Measurements from ENCODE around the gene DNAH11.
"Not testable (repeated sequence)": the region's sequence is repeated elsewhere in the genome, so short reads cannot be mapped to it uniquely, and the experiment has no call there.

The DNAH11 gene

DNA sequence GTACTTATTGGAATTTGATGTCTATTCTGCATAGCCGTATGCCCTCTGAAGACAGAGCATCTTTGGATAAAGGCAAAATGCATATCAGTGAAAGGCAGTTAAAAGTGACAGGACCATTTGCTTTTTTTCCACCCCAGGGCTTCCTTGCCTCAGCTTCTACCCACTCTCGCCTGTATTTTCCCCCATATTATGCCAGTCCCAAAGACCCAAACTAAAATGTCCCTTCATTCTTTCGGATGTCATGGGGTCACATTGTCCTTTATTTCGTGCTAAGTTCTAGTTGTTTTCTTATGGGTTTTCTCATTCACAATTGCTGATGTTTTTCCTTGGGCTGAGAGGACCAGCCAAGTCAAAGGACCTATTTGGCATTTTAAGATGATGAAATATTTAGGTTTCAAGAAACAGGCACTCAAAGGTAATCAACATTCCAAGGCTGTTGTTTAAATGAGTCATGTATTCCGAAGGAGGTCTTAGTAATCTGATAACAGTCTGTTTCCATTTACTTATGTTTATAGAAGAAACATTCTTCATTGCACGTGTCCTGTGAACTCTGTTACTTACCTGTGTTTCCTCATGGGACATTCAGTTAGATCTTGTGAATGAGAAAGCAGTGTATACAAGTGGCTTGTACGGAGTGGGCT, 74.1 kb downstream of the DNAH11 start:
- no peak for DNase-seq

DNA sequence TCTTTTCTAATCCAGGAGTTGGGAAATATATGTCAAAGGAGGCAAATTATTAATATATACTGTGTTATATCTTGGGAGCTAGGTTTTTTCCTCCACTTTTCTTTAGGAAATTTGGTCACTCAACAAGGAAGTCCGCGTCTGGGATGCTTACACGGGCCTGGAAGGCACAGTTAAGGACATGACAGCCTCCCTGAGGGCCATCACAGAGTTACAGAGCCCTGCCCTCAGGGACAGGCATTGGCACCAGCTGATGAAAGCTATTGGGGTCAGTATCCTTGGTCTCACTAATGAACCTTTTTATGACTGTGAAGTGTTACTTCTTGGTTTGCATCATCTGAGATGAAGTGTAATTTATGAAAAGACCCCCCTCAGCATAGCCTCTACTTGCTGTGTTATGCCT, 74.7 kb downstream of the DNAH11 start:
- no peak for DNase-seq

DNA sequence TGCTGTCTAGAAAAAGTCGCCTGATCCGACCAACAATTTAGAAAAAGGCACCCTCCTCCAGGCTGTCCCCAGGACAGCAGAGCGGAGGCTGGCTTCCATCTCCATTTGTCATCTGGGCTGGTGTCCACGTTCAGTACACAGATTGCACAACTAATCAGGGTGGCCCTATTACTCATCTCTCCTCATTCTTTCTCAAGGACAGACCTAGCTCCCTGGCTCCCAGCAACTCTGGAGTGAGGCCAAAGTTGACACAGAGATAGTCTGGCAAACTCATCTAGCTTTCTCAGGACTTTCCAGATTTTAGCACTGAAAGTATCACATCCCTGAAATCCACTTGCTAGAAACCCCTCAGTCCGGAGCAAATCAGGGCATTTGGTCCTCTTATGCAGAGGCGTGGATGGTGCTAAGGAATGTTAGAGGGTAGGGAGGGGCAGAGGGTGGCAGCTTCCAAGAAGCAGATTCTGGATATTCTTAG, 75.1 kb downstream of the DNAH11 start:
- DNase-seq, result peak in 1 of 56 donors; percentile 2

DNA sequence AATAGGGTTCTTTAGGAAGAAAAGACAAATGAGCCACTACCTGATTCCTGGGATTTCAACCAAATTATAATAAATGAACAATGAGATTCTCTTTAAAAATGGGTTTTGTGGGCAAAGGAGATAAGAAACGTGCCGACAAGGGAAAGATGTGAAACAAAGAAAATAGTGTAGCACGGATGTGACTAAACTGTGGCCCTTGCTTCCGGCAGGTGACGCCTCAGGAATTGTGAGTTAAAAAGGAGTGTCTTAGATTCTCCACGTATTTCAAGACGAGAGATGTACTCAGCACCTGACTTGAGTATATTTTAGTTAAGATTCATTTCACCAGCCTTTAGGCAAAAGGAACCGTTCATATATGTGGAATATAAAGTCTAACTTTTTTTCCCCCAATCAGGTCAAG, 75.9 kb downstream of the DNAH11 start:
- no peak for DNase-seq

DNA sequence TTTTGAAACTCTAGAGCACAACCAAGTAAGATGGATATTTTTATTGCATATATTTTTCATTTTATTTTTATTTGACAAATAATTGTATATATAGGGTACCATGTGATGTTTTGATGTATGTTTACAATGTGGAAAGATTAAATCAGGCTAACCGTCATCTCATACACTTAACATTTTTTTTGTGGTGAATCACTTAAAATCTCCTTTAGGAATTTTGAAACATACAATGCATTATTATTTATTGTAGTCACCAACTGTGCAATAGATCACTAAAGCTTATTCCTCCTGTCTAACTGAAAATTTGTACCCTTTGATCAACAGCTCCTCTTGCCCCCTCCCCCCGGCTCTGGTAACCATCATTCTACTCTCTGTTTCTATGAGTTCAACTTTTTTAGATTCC, 77.2 kb downstream of the DNAH11 start:
- DNase-seq, result no peak

DNA sequence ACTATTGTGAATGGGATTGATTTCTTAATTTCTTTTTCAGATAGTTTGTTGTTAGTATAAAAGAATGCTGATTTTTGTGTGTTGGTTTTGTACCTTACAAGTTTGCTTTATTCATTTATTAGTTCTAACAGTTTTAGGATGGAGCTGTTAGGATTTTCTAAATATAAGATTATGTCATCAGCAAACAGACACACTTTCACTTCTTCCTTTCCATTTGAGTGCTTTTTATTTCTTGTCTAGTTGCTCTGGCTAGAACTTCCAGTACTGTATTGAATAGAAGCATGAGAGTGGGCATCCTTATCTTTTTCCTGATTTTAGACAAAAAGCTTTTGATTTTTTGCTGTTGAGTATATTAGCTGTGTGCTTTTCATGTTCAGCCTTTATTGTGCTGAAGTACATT, 81.5 kb downstream of the DNAH11 start:
- DNase-seq, result no peak

DNA sequence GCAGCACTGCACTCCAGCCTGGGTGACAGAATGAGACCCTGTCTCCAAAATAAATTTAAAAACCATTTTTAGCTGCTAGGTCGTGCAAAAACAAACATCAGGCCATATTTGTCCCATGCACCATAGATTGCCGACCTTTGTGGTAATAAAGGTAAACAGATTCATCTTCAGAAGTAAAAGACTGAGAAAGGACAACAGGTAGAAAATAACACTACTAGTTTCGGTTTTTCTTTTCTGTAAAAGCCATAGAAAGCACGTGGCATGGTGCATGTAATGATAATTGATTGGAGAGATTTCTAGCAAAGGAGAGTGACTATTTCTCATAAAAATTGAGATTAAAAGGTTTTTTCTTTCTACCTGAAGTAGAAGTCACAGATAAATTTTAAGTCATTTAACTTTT, 93.9 kb downstream of the DNAH11 start:
- DNase-seq, result no peak

DNA sequence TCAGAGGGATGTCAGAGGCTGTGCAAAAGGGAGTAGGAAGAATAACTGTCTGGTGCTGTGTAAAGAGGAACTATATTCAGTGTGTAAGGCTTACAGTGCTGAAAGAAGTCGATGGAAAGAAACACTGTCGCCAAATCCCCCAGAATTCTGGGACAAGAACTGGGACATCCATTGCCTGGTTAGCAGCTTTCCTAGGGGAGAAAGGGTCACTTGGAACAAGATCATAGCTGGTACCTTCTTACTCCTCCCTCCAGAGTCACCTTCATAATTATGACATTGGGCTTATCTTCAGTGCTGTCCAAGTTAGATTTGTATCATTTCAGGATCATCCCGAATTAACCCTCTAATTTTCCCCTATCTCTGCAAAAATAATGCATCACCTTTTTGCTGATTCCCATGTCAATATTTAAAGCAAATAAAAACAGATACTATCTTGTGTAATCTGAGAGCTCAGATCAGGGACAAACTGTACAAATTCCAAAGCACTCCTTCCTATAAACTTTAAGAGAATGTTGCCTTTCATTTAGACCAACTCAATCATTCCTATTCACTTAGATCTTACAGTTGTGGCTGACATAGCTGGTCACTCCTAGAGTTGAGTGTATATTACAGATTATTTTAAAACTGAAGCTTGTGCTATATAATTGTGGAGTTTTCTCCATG, 96.5 kb downstream of the DNAH11 start:
- peak in 1 of 56 donors; percentile 5 for DNase-seq

DNA sequence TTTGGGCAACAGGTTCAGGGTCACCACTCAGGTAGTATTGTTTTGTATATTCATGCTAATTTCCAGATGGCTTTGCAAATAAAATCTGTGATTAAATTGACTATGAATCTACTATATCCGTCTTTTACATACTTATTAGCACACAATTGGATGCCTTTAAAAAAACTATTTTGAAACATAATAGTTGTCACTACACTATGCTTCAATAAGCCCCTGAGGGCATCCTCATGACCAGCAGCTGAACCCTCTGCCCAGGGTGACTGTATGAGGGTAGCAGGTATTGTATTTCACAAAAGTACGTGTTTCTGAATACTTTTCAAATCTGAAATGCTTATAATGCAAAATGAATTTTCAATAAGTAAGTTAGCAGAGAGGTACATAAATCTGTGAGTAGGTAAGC, 97.3 kb downstream of the DNAH11 start:
- no peak for DNase-seq

DNA sequence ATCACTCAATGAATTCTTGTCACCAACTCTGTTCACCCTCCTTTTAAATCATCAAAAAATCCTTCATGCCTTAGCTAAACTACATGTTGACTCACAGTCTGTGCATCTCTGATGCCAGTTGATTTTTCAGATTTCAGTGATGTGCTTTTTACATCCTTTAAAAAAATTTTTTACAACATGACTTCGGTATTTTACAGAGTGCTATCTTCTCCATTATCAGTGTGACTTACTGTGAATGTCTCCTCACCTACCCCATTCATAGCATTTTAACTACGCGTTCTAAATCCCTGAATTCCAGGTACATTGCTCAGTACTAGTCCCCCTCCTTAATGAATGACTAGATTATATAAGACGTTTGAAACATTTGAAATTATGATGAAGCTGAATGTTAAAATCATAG, 98.7 kb downstream of the DNAH11 start:
- DNase-seq, result no peak

DNA sequence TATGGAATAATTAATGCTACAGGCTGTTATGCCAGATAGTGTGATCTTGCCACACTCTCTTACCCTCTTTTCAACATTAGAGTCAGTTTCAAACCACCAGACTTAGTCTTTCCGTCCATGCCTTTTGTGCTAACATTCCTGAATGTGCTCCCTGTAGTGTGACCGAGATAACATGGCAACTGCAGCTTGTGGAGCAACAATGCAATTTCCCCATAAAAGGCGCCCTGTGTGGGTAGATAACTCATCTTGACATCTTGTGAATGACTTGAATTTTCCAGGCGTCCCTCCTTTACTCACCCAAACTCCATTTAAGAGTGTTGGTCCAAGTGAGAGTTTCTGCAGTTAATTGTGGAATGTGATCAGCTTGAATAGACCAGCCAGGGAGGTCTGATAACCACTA, 99.6 kb downstream of the DNAH11 start:
- no peak for DNase-seq

DNA sequence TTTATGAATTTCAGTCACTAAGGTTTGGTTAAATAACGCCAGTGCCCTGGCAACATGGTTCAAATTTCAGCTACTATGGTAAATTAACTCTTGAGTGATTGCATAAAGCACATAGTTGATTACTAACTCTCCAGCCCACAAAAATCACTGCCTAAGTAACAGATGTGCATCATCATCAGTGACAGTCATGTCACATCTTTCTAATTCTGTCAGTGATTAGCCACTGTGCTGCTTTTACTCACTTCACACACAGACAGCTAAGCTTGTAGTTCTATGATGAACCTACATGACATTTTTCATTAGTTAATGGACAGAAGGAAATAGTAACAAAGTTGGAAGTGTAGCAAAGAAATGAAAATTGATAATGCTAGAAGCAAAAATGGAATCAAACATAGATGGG, 108.9 kb downstream of the DNAH11 start:
- no peak for DNase-seq

DNA sequence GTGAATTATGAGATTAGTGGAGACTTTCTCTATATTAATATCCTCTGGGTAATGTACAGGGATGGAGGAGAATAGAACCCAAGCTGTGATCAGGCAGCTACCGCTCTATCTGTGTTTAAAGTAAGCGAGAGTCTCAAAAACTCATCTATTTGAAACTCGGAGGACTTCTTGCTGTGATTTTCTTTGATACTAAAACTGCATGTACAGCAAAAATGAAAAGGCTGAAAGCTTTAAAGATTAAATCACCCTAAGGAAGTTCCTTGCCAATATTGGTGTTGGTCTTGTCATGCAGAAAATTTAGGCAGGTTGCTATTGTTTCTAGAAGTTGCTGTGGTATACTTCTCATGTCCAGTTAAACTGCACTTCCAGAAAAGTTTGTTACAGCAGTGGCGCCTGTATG, 110.8 kb downstream of the DNAH11 start:
- no peak for DNase-seq

DNA sequence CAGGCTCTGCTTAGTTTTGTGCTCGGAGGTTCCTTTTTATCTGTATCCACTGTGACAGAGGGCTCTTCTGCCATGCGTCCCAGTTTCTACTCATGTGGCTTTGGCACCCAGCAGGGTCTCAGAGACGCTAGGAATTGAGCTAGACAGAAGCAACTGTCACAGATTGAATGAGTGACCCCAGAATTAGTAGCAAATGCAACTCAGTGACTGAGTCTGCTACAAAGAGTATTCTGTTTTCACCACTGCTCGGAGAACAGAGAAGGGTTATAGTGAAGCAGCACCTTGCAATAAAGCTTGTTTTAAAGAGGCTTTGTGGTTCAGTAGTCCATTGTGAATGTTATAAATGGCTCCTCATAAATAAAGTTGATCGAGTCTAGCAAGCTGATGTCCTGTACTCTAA, 113.2 kb downstream of the DNAH11 start:
- DNase-seq, result peak in 1 of 56 donors; percentile 4

DNA sequence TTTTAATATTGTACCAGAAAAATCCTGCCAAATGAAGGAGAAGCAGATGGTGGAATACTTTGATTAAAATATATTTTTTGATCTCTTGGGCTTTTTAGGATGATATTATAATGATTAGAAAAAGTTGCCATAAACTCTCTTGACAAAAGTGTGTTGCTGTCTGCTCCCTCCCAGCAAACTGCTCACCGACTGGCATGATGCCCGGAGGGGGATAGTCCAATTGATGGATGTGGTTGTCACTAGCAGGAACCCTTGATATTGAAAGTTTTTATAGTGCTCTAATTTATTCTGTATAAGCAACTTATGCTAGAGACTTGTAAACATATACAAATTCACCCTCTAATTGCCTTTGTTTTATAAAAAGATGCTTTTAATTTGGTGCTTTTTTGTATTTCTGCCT, 114.0 kb downstream of the DNAH11 start:
- DNase-seq, result no peak

DNA sequence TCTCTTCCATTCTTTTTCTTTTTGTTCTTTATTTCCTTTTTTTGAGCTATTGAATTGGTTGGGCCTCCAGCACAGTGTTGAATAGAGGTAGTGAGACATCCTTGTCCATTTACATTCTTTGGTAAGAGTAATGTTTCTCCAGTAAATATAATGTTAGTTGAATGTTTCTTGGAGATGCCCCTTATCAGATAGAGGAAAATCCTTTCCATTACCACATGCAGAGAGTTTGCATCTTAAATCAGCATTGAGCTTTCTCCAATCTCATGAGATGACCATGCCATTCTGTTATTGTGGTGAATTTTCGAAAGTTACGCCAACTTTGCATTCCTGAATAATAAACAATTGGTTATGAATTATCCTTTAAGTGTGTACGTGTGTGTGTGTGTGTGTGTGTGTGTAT, 127.7 kb downstream of the DNAH11 start:
- DNase-seq, result no peak

DNA sequence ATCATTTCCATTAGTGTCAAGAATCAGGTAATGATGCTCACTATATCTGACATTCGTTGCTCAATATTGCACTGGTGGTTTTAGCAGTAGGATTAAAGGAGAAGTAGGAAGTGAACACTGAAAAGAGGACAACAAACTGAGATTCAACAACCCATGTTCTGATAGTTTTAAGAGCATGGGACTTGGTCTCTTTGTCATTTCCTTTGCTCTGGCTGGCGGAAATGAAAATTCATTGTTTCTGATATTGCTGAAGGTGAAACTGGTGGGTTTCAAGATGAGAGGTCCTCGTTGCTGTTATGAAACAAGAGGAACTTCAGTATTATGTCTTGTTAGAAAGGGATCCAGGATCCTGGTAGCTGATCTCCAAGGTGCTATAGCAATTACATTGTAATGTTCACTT, 129.0 kb downstream of the DNAH11 start:
- no peak for DNase-seq

DNA sequence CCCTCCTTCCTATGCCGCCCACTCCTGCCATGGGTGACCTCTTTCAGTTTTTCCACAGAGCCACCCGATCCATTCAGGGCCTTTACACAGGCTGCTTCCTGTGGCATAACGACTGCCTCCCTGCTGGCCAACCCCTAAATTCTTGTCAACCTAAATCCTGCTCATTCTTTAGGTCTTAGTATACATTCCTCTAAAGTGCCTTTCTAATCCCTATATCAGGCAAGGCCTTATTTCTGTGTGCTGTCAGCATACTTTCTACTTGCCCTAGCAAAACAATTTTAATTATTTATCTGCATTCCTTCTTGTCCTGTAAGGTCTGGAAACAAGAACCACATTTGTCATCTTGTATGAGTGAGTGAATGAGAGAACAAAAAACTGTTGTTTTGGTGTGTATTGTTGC, 132.4 kb downstream of the DNAH11 start:
- no peak for DNase-seq

DNA sequence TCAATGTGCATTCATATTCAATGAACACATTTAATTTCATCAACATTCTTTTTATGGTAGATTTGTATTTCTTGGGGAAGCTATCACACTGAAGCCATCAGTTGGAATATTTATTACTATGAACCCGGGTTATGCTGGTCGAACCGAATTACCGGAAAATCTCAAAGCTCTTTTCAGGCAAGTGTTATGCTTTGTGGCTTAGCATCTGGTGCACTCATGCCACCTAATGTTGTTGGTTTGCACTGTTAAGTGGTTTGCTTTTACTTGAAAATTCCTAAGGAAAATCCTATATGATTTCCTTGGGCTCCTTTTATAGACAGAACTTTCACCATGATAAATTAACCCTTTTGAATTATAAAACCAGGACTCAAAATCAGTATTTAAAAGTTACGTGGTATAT, 147.9 kb downstream of the DNAH11 start:
- peak in 3 of 56 donors; percentile 1 to 4 (median 2) for DNase-seq

DNA sequence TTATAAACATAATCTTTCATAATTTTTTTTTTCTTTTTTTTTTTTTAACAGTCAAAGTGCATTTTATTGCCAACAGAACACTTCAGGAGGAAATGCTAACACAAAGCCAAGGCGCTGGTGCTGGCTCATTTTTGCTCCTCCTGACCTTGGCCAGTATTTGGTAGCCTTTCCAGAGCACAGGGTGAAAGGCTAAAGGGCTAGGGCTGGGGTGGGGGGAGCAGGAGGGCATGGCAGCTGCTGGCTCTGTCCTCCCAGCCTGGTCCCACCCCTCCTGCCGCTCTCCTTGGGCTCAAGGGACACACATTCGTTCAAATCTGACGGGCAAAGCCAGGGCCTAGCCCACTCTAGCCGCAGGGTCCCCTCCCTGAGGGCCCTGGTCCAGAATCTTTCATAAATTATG, 148.3 kb downstream of the DNAH11 start:
- DNase-seq, result not testable (repeated sequence)

DNA sequence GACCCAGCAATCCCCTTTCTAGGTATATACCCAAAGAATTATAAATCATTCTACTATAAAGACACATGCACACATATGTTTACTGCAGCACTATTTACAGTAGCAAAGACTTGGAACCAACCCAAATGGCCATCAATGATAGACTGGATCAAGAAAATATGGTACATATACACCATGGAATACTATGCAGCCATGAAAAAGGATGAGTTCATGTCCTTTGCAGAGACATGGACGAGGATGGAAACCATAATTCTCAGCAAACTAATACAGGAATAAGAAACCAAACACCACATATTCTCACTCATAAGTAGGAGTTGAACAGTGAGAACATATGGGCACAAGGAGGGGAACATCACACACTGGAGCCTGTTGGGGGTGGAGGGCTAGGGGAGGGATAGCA, 157.7 kb downstream of the DNAH11 start:
- not testable (repeated sequence) for DNase-seq

DNA sequence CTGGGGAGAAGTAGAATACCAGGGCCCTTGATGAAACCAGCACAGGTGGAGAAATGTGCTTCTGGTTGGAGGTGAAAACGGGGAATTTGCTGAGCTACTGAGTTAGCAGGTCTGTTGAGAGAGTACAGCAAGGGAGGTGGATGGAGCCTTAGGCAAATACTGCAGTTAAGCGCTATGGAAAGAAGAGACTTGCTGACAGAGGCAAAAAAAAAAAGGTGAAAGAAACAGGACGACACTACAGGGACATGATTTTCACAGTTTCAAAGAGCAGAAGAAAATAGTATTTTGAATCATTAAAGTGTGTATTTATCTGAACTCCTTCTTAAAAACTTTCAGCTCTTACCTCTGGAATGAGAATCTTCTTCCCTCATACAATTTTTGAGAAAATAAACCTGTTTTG, 159.5 kb downstream of the DNAH11 start:
- no peak for DNase-seq

DNA sequence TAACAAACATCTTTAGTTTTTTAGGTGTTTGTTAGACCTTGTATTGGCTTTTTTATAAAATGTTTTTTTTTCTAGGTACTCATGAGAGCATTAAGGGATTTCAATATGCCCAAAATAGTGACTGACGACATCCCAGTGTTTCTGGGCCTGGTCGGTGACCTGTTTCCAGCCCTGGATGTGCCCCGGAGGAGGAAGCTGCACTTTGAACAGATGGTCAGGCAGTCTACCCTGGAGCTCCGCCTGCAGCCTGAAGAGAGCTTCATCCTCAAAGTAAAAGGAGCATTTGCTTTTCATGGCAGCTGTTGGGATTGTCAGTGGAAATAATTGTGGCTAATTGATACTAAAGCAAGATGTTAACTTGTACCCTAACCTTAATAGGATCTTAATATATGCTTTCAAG, 161.5 kb downstream of the DNAH11 start:
- no peak for DNase-seq

DNA sequence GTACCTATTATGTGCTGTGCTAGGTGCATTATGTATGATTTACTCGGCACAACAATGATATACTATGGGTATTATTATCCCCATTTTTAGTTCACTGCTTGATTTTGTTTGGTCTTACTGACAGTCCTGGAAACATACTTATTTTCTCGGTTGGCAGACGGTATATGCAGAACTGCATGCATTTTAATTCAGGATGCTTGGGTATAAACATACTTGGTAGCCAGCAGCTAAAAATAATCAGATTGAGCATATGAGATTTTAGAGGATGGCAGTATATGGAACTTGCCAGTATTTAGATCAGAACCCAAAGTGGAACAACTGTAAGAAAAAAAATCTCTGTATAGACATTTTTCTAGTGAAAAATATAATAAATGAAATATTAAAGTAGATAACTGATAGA, 163.3 kb downstream of the DNAH11 start:
- no peak for DNase-seq
